WTC11 (cell line): ENCODE data around the gene ZIC1. TPM values are rescaled to one million over a fixed set of nuclear protein-coding genes. Genes with fewer than 3 reads are reported as not detected.

ENCODE experiments used
- ATAC-seq: fragments of 200-7000 bp; cut with Tn5 transposase; 2 replicates; pipeline ENCODE4 v1.10.0; 2021; ENCODE audit warnings: mild to moderate bottlenecking, moderate library complexity
- CTCF ChIA-PET: fragments of 300-600 bp; sonication (Branson Sonifier 250); formaldehyde crosslinking; loops from one replicate; lab custom pipeline; 2021; ENCODE audit warnings: antibody characterized with exemption; lab: Charles Lee
- POLR2A ChIA-PET: fragments of 350-600 bp; sonication (Branson Sonifier 250); formaldehyde crosslinking; loops from one replicate; lab custom pipeline; 2021; ENCODE audit warnings: antibody characterized with exemption; lab: Charles Lee
- DNase-seq: peaks from one replicate; pipeline ENCODE4 v3.0.0; 2021; ENCODE audit warnings: low spot score
- H3K27ac Mint-ChIP-seq: 2 replicates; pipeline ENCODE4 v1.8.0; 2021; ENCODE audit warnings: mixed read lengths
- H3K27me3 Mint-ChIP-seq: 2 replicates; pipeline ENCODE4 v1.8.0; 2021; ENCODE audit warnings: low read depth, mild to moderate bottlenecking, moderate library complexity, mixed read lengths
- H3K36me3 Mint-ChIP-seq: 2 replicates; pipeline ENCODE4 v1.8.0; 2021; ENCODE audit warnings: mixed read lengths
- H3K4me1 Mint-ChIP-seq: 2 replicates; pipeline ENCODE4 v1.8.0; 2022; ENCODE audit warnings: mixed read lengths
- H3K4me3 Mint-ChIP-seq: 2 replicates; pipeline ENCODE4 v1.8.0; 2021; ENCODE audit warnings: mild to moderate bottlenecking, moderate library complexity, mixed read lengths
- H3K9me3 Mint-ChIP-seq: 2 replicates; pipeline ENCODE4 v1.8.0; 2021; ENCODE audit warnings: mixed read lengths
- ATF1 ChIP-seq: sonication (generic); formaldehyde crosslinking; IDR thresholded peaks from 2 replicates; pipeline ENCODE4 v1.8.1; 2023; ENCODE audit warnings: mild to moderate bottlenecking, moderate library complexity, missing genetic modification reagents
- FOXJ3 ChIP-seq: sonication (generic); formaldehyde crosslinking; IDR thresholded peaks from 2 replicates; pipeline ENCODE4 v1.9.0; 2021; ENCODE audit warnings: missing genetic modification reagents, mild to moderate bottlenecking, borderline replicate concordance
- FOXP1 ChIP-seq: sonication (generic); formaldehyde crosslinking; IDR thresholded peaks from 2 replicates; pipeline ENCODE4 v1.8.0; 2022; ENCODE audit warnings: missing genetic modification reagents, mild to moderate bottlenecking, moderate library complexity, borderline replicate concordance
- KAT7 ChIP-seq: sonication (generic); formaldehyde crosslinking; IDR thresholded peaks from 2 replicates; pipeline ENCODE4 v1.8.1; 2023; ENCODE audit warnings: missing genetic modification reagents, mild to moderate bottlenecking, borderline replicate concordance
- ZBTB21 ChIP-seq: sonication (generic); formaldehyde crosslinking; IDR thresholded peaks from 2 replicates; pipeline ENCODE4 v1.8.1; 2023; ENCODE audit warnings: mild to moderate bottlenecking, missing genetic modification reagents, borderline replicate concordance
- ZNF263 ChIP-seq: sonication (generic); formaldehyde crosslinking; IDR thresholded peaks from 2 replicates; pipeline ENCODE4 v1.8.1; 2022; ENCODE audit warnings: low read depth, mild to moderate bottlenecking, moderate library complexity, missing genetic modification reagents
- ZNF423 ChIP-seq: fragments of 250-450 bp; sonication (Bioruptor Pico); IDR thresholded peaks from 2 replicates; pipeline ENCODE4 v2.1.2; 2022; ENCODE audit warnings: mild to moderate bottlenecking, moderate library complexity
- ZNF671 ChIP-seq: fragments of 250-450 bp; sonication (Bioruptor Pico); IDR thresholded peaks from 2 replicates; pipeline ENCODE4 v1.8.0; 2021; ENCODE audit warnings: mild to moderate bottlenecking
- total RNA-seq: library from RNA; stranded (reverse); gene quantifications from 3 replicates; pipeline ENCODE4 v1.2.3, GENCODE V29; 2021
- TF ChIP-seq, protein P1 (sequence below): fragments of 250-450 bp; sonication (Bioruptor Pico); IDR thresholded peaks from 2 replicates; pipeline ENCODE4 v1.9.0; 2021; ENCODE audit warnings: moderate library complexity, mild to moderate bottlenecking, inconsistent platforms, borderline replicate concordance
- TF ChIP-seq, protein P2 (sequence below): fragments of 250-450 bp; sonication (Bioruptor Pico); IDR thresholded peaks from 2 replicates; pipeline ENCODE4 v1.9.0; 2021; ENCODE audit warnings: mild to moderate bottlenecking
- TF ChIP-seq, protein P3 (sequence below): sonication (generic); formaldehyde crosslinking; IDR thresholded peaks from 2 replicates; pipeline ENCODE4 v1.8.1; 2023; ENCODE audit warnings: mild to moderate bottlenecking, missing genetic modification reagents, borderline replicate concordance
- TF ChIP-seq, protein P4 (sequence below): sonication (generic); formaldehyde crosslinking; IDR thresholded peaks from 2 replicates; pipeline ENCODE4 v1.8.1; 2023; ENCODE audit warnings: mild to moderate bottlenecking, missing genetic modification reagents
- TF ChIP-seq, protein P5 (sequence below): sonication (generic); formaldehyde crosslinking; IDR thresholded peaks from 2 replicates; pipeline ENCODE4 v1.8.1; 2022; ENCODE audit warnings: mild to moderate bottlenecking, missing genetic modification reagents, moderate library complexity, borderline replicate concordance

Gene ZIC1
- total RNA-seq, 1 experiment from 2014 or later, result 59.7 TPM

DNA sequence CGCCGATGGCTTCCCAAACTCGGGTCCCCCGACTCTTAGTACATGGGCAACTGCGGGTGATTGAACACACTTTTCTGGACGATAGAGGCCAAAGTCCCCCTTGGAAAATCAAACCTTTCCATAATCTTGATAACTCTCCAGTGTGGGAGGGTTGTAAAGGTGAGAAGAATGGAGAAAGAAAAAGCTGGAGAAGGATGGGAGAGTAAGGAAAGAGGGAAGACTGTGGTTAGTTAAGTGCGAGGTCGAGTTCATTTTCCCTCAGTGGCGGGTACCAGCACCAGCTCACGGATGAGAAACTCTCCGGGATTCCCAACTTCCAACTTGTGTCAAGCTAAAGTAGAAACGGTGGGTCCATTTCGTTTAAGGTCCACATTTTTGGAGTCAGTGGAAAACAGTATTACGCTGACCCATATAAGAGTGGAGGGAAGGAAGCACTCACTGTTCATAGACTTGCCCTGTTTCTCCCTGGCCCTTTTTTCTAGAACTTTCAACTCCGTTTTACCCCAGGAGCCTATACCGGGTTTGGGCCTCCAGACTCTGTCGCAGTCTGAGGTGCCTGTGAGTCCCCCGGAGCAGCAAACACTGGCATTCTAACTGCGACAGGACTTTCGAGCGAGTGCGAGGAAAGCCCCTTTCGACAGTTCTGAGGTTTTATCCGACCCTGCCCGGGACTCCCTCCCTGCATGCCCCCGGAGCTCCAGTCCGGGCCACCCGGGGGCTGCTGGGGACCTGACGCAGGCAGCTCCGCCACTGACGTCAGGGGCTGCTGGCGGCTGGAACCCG is 14.8 kb downstream of the ZIC1 start:
- POLR2A ChIA-PET, result interaction anchor here (0.9 to 2.2 kb wide), 2 partner anchors 31 to 46 kb away, joined by 3 to 8 read pairs; no protein-coding TSS in a partner anchor
- H3K27ac Mint-ChIP-seq, result no peak overlapping the region; the same call in 1 of the 2 replicates
- CTCF ChIA-PET, result interaction anchor here (0.9 to 6.3 kb wide), 6 partner anchors 31 to 193 kb away, joined by 3 to 40 read pairs (median 7); no protein-coding TSS in a partner anchor
- peak overlapping the region; percentile 73 for H3K4me3 Mint-ChIP-seq
- H3K9me3 Mint-ChIP-seq, result no peaks in the 10 kb centered on the region
- peaks cover 75% of the 10 kb centered on the region for H3K27me3 Mint-ChIP-seq
- peaks cover 51% of the 10 kb centered on the region for H3K4me1 Mint-ChIP-seq
- peak; percentile 3 for ATAC-seq
- DNase-seq, result peak; percentile 40
- H3K36me3 Mint-ChIP-seq, result no peaks in the 10 kb centered on the region
- 0 out of 2 replicates have a peak, but pooled peaks have one; percentile 15 for TF ChIP-seq ZNF423
- TF ChIP-seq, protein P1, sequence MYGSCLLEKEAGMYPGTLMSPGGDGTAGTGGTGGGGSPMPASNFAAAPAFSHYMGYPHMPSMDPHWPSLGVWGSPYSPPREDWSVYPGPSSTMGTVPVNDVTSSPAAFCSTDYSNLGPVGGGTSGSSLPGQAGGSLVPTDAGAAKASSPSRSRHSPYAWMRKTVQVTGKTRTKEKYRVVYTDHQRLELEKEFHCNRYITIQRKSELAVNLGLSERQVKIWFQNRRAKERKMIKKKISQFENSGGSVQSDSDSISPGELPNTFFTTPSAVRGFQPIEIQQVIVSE (CRISPR knock-in tag), result no peak

DNA sequence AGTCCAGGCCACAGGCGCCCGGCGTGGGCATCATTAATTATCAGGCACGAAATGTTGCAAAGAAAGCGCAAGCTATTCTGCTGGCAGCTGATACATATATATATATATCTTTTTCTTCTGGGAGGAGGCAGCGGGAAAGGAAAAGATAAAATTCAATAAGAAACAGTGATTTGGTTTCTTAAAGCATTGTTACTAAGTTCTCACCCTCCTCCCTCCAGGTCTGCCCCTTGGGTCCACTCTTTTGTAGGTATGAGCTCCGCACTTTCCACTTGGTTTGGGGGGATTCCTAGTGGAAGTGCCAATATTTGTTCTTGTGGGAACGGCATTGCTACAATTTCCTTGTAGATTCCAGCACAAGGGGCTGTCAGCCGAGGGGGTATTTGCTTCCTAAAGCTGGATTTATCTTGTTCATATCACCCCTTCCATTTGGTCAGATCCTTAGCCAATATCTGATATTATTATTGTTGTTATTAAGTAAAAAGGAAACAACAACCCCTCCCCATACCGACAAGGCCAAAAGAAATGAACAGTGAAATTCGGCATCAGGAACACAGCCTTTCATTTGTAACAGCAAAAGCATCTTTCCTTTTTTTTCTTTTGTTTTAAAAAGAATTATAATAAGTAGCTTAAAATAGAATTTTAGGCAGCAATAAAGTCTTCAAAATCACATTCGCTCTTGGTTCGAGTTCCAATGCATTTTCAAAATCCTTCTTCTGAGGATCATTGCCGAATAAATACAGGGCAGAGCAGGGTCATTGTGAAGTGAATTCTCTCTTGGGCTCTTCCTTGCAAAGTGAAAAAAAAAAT is 15.6 kb downstream of the ZIC1 start:
- H3K36me3 Mint-ChIP-seq, result no peaks in the 10 kb centered on the region
- POLR2A ChIA-PET, result interaction anchor here (0.9 kb wide), 1 partner anchor 47 kb away, joined by 3 read pairs; no protein-coding TSS in a partner anchor
- H3K27ac Mint-ChIP-seq, result no peak overlapping the region
- CTCF ChIA-PET, result interaction anchor here (0.7 to 6.3 kb wide), 6 partner anchors 16 to 192 kb away, joined by 3 to 40 read pairs (median 7); partner anchors contain the start of gene ZIC1
- no peaks in the 10 kb centered on the region for H3K9me3 Mint-ChIP-seq
- TF ChIP-seq ATF1 (CRISPR knock-in tag) (no peak), KAT7 (CRISPR knock-in tag) (no peak)
- TF ChIP-seq, protein P2, sequence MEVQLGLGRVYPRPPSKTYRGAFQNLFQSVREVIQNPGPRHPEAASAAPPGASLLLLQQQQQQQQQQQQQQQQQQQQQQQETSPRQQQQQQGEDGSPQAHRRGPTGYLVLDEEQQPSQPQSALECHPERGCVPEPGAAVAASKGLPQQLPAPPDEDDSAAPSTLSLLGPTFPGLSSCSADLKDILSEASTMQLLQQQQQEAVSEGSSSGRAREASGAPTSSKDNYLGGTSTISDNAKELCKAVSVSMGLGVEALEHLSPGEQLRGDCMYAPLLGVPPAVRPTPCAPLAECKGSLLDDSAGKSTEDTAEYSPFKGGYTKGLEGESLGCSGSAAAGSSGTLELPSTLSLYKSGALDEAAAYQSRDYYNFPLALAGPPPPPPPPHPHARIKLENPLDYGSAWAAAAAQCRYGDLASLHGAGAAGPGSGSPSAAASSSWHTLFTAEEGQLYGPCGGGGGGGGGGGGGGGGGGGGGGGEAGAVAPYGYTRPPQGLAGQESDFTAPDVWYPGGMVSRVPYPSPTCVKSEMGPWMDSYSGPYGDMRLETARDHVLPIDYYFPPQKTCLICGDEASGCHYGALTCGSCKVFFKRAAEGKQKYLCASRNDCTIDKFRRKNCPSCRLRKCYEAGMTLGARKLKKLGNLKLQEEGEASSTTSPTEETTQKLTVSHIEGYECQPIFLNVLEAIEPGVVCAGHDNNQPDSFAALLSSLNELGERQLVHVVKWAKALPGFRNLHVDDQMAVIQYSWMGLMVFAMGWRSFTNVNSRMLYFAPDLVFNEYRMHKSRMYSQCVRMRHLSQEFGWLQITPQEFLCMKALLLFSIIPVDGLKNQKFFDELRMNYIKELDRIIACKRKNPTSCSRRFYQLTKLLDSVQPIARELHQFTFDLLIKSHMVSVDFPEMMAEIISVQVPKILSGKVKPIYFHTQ (CRISPR knock-in tag), result no peak
- TF ChIP-seq, protein P3, sequence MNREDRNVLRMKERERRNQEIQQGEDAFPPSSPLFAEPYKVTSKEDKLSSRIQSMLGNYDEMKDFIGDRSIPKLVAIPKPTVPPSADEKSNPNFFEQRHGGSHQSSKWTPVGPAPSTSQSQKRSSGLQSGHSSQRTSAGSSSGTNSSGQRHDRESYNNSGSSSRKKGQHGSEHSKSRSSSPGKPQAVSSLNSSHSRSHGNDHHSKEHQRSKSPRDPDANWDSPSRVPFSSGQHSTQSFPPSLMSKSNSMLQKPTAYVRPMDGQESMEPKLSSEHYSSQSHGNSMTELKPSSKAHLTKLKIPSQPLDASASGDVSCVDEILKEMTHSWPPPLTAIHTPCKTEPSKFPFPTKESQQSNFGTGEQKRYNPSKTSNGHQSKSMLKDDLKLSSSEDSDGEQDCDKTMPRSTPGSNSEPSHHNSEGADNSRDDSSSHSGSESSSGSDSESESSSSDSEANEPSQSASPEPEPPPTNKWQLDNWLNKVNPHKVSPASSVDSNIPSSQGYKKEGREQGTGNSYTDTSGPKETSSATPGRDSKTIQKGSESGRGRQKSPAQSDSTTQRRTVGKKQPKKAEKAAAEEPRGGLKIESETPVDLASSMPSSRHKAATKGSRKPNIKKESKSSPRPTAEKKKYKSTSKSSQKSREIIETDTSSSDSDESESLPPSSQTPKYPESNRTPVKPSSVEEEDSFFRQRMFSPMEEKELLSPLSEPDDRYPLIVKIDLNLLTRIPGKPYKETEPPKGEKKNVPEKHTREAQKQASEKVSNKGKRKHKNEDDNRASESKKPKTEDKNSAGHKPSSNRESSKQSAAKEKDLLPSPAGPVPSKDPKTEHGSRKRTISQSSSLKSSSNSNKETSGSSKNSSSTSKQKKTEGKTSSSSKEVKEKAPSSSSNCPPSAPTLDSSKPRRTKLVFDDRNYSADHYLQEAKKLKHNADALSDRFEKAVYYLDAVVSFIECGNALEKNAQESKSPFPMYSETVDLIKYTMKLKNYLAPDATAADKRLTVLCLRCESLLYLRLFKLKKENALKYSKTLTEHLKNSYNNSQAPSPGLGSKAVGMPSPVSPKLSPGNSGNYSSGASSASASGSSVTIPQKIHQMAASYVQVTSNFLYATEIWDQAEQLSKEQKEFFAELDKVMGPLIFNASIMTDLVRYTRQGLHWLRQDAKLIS (CRISPR knock-in tag), result no peak
- TF ChIP-seq, protein P4, sequence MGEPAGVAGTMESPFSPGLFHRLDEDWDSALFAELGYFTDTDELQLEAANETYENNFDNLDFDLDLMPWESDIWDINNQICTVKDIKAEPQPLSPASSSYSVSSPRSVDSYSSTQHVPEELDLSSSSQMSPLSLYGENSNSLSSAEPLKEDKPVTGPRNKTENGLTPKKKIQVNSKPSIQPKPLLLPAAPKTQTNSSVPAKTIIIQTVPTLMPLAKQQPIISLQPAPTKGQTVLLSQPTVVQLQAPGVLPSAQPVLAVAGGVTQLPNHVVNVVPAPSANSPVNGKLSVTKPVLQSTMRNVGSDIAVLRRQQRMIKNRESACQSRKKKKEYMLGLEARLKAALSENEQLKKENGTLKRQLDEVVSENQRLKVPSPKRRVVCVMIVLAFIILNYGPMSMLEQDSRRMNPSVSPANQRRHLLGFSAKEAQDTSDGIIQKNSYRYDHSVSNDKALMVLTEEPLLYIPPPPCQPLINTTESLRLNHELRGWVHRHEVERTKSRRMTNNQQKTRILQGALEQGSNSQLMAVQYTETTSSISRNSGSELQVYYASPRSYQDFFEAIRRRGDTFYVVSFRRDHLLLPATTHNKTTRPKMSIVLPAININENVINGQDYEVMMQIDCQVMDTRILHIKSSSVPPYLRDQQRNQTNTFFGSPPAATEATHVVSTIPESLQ (CRISPR knock-in tag), result no peak
- H3K4me3 Mint-ChIP-seq, result peak overlapping the region; percentile 73
- DNase-seq (no peak), ATAC-seq (no peak)
- peaks cover 67% of the 10 kb centered on the region for H3K27me3 Mint-ChIP-seq
- H3K4me1 Mint-ChIP-seq, result peaks cover 44% of the 10 kb centered on the region

DNA sequence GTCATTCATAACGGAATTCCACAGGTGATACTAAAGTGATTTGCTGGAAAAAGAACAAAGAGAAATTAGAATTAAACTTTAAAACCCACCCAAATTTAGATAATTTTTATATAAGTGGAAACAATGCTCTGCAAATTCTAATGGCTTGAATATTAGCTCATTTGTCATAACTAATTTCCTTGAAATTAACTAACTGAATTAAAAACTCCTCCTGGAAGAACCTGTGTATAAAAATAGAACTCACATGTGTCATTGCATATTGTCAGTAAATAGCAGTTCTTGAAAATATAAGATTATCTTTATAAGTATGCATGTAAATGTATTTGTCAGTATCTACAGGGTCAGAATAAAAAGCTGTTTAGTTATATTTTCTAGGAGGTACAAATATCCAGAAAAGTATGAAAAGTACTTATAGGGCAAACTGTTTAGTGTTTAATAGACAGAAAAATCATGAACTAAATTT is 16.3 kb downstream of the ZIC1 start:
- H3K36me3 Mint-ChIP-seq, result no peaks in the 10 kb centered on the region
- H3K27me3 Mint-ChIP-seq, result peaks cover 60% of the 10 kb centered on the region
- DNase-seq (no peak), ATAC-seq (no peak)
- CTCF ChIA-PET, result interaction anchor here (1.5 to 6.3 kb wide), 2 partner anchors 42 to 64 kb away, joined by 6 to 40 read pairs; no protein-coding TSS in a partner anchor
- no peaks in the 10 kb centered on the region for H3K9me3 Mint-ChIP-seq
- TF ChIP-seq ATF1 (CRISPR knock-in tag) (no peak), FOXP1 (CRISPR knock-in tag) (no peak), FOXJ3 (CRISPR knock-in tag) (no peak), ZNF671 (CRISPR knock-in tag) (no peak), ZBTB21 (no peak), ZNF263 (CRISPR knock-in tag) (no peak)
- TF ChIP-seq, protein P5, sequence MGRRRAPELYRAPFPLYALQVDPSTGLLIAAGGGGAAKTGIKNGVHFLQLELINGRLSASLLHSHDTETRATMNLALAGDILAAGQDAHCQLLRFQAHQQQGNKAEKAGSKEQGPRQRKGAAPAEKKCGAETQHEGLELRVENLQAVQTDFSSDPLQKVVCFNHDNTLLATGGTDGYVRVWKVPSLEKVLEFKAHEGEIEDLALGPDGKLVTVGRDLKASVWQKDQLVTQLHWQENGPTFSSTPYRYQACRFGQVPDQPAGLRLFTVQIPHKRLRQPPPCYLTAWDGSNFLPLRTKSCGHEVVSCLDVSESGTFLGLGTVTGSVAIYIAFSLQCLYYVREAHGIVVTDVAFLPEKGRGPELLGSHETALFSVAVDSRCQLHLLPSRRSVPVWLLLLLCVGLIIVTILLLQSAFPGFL (CRISPR knock-in tag), result no peak
- H3K4me1 Mint-ChIP-seq, result peaks cover 38% of the 10 kb centered on the region
- no peak overlapping the region for H3K27ac Mint-ChIP-seq
- no peak overlapping the region; the same call in 1 of the 2 replicates for H3K4me3 Mint-ChIP-seq
- POLR2A ChIA-PET, result no interaction called here
